PFSK-1 (cell line): ENCODE measurements around the gene CCDC127.

Experiments used
- POLR2AphosphoS5 ChIP-seq: IDR thresholded peaks from 2 replicates; pipeline ENCODE4 v1.6.1; 2012; ENCODE audit warnings: low read depth, mild to moderate bottlenecking, control low read depth, low read length, moderate library complexity
- SIN3A ChIP-seq: IDR thresholded peaks from 2 replicates; pipeline ENCODE4 v1.6.1; 2012; ENCODE audit warnings: mild to moderate bottlenecking, low read length, moderate library complexity, borderline replicate concordance; ENCODE audit not compliant: insufficient read depth
- TAF1 ChIP-seq: IDR thresholded peaks from 2 replicates; pipeline ENCODE4 v1.6.1; 2012; ENCODE audit warnings: low read length, control low read depth, borderline replicate concordance; ENCODE audit not compliant: insufficient read depth
- TF ChIP-seq, protein P1 (sequence below), 2 experiments: IDR thresholded peaks; 2 replicates each; pipeline versions ENCODE4 v1.6.1 to v1.8.0; 2011 to 2012; ENCODE audit warnings: low read depth in 2 of 2, low read length in 2 of 2, control low read depth in 1 of 2, inconsistent platforms in 1 of 2, mild to moderate bottlenecking in 1 of 2, moderate library complexity in 1 of 2; ENCODE audit not compliant: insufficient read depth in 1 of 2

DNA sequence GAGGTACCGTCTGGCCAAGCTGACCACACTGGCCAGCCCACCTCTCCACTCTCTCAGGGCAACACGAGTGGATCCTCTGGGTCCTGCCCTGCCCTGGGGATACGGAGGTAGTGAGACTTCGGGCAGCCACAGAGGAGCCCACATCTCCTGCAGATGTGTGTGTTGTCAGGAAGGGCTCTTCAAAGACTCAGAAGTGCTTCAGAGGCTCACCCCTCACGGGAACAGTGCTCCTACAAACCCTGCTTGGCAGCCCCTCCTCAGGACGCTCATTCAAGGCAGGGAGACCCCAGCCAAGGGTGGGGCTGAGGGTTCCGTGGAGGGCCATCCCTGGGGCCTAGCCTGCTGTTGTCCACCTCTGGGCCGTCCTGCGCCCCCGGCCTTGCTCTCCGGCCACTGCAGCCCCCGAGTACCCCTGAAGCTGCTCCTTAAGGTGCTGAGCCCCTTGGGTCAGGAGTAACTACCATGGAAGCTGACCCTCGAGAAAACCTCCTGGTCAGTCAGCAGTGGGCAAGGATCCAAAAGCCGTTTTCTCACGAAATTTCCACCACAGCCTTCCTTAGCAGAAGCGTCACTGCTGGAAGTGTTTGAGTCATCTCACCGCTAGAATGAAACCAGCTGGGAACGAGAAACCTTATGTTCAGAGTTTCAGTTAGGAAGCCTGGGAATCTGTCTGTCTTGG is 49.8 kb downstream of the CCDC127 start:
- TF ChIP-seq, protein P1, sequence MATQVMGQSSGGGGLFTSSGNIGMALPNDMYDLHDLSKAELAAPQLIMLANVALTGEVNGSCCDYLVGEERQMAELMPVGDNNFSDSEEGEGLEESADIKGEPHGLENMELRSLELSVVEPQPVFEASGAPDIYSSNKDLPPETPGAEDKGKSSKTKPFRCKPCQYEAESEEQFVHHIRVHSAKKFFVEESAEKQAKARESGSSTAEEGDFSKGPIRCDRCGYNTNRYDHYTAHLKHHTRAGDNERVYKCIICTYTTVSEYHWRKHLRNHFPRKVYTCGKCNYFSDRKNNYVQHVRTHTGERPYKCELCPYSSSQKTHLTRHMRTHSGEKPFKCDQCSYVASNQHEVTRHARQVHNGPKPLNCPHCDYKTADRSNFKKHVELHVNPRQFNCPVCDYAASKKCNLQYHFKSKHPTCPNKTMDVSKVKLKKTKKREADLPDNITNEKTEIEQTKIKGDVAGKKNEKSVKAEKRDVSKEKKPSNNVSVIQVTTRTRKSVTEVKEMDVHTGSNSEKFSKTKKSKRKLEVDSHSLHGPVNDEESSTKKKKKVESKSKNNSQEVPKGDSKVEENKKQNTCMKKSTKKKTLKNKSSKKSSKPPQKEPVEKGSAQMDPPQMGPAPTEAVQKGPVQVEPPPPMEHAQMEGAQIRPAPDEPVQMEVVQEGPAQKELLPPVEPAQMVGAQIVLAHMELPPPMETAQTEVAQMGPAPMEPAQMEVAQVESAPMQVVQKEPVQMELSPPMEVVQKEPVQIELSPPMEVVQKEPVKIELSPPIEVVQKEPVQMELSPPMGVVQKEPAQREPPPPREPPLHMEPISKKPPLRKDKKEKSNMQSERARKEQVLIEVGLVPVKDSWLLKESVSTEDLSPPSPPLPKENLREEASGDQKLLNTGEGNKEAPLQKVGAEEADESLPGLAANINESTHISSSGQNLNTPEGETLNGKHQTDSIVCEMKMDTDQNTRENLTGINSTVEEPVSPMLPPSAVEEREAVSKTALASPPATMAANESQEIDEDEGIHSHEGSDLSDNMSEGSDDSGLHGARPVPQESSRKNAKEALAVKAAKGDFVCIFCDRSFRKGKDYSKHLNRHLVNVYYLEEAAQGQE (IDR thresholded peaks at IDR 0.05; ENCODE audit: insufficient read depth in 1 of 2, low read depth in 2 of 2, low read length in 2 of 2), result no peak
- no peak for TF ChIP-seq POLR2AphosphoS5
- TF ChIP-seq SIN3A, result no peak
- no peak for TF ChIP-seq TAF1
